GM18951 (cell line): ENCODE measurements around the gene DMD.
"Not testable (repeated sequence)": the region's sequence is repeated elsewhere in the genome, so short reads cannot be mapped to it uniquely, and the experiment has no call there.

ENCODE experiments used
- POLR2A ChIP-seq: IDR thresholded peaks from 4 replicates; pipeline ENCODE4 v1.6.1; 2011; ENCODE audit warnings: mild to moderate bottlenecking; ENCODE audit not compliant: insufficient read length, insufficient read depth; ENCODE audit errors: extremely low read depth
- in situ Hi-C: fragments of 300-500 bp; cut with MboI; formaldehyde crosslinking; loops from one replicate; pipeline ENCODE4 v1.12.0; 2022; ENCODE audit warnings: low sequenced_read_pairs, mixed read lengths, inconsistent platforms; ENCODE audit not compliant: unreplicated experiment

The DMD gene

DNA sequence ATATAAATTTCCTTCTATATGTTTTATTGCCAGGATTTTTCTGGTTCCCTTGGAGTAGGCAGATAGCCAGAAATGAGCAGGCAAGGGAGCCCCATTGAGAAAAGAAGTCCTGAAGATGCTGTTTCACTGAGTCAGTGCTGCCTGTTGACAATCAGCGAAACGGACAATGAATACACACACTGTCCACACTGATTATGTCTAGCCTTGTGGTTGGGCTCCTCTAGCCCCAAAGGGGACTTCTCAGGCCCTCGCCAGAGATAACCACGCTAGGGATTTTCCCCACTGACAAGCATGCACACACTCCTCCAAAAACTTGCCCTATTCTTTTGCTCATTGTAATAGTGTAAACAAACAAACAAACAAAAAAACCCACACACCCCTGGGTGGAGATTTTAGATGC, 369.3 kb downstream of the DMD start:
- in situ Hi-C loops, result no loop called here
- no peak for TF ChIP-seq POLR2A

- in situ Hi-C loops, result no loop called here
- no peak for TF ChIP-seq POLR2A
Observed at GRCh38 chrX:32839781-32840180, 371.6 kb downstream of the DMD start.

DNA sequence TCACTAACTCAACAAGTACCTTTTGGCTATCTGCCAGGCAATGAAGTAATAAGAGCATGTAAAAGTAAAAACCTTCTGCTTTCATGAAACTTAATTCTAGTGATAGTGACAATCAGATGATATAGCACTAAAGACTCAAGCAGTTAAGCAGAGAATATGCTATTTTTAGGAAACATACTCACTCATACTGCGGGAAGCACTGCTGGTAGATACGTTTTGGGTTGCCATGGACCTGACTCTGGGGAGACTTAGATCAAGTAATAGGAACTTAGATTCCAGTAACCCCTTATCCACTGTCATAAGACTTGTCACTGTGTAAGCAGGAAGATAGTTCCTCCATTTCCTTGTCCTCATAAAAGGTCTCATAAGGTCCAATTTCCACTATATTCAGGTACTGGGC, 386.3 kb downstream of the DMD start:
- no peak for TF ChIP-seq POLR2A
- in situ Hi-C loops, result no loop called here

DNA sequence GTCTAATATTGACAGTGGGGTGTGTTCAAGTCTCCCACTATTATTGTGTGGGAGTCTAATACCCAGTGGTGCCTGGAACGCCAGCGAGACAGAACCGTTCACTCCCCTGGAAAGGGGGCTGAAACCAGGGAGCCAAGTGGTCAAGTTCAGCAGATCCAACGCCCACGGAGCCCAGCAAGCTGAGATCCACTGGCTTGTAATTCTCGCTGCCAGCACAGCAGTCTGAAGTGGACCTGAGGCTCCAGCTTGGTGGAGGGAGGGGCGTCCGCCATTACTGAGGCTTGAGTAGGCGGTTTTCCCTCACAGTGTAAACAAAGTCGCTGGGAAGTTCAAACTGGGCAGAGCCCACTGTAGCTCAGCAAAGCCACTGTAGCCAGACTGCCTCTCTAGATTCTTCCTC, 407.3 kb downstream of the DMD start:
- no peak for TF ChIP-seq POLR2A
- in situ Hi-C loops, result no loop called here

GRCh38 chrX:32798990-32799389, 412.4 kb downstream of the DMD start:
- in situ Hi-C loops, result no loop called here
- no peak for TF ChIP-seq POLR2A

DNA sequence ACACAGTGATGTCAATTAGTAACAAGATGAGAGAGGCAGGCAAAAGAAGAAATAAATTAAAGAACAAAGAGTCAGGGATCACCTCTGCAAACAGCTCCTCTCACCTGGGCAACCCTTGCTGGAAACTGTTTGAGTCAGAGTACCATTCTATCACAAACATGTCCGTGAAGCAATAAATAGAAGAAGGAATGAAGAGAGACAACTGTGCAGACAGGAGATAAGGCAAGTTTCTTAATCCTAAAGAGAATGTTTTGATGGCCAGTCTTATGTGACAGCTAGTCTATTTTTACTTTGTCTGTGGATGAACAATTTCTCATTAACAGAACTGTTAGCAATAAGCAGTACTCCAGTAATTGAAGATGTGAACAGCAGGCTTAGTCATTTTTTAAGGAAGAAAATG, 422.4 kb downstream of the DMD start:
- no peak for TF ChIP-seq POLR2A
- in situ Hi-C loops, result no loop called here

DNA sequence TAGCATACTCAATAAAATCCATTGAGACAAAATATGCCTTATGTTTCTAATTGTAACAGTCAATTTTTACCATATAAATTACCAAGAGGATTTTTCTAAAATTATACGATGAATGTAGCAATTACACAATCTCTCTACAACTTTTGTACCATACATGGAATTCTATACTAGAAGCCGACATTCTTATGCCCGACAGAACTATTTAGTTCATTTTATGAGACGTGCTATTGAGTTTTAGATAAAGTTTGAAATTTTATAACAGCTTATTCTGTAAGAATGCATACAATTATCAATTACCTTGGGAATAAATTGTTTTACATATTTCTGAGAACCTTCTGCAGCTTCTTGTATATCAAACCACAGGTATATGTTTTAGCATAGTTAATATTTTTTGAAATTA, 431.2 kb downstream of the DMD start:
- TF ChIP-seq POLR2A, result no peak
- in situ Hi-C loops, result no loop called here

DNA sequence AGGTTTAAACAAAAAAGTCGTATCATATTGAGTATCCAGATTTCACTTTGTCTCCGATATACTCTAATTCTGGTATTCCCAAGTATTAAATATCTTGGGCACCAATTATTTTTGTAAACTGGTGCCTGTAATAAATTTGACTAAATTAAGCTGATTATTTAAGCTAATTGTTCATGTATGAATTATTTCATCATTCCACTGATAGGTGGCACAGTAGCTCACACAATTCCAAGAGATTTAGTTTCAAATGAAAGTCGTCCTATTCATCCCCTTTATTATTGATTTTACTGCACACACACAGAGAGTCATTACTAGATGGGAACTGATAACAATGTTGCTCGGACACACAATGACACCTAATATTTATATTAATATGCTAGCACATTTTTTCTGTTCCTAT, 432.4 kb downstream of the DMD start:
- in situ Hi-C loops, result no loop called here
- no peak for TF ChIP-seq POLR2A

DNA sequence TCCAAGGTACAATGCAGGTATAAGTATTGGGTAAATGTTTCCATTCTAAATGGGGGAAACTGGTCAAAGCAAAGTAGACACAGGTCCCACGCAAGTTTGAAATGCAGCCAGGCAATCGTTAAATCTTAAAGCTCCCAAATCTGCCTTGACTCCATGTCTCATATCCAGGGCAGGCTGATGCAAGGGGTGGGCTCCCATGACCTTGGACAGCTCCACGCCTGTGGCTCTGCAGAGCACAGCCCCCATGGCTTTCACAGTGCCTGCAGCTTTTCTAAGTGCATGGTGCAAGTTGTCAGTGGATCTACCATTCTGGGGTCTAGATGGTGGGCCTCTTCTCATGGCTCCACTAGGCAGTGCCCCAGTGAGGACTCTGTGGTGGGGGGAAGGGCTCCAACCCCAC, 436.4 kb downstream of the DMD start:
- no peak for TF ChIP-seq POLR2A
- in situ Hi-C loops, result no loop called here

DNA sequence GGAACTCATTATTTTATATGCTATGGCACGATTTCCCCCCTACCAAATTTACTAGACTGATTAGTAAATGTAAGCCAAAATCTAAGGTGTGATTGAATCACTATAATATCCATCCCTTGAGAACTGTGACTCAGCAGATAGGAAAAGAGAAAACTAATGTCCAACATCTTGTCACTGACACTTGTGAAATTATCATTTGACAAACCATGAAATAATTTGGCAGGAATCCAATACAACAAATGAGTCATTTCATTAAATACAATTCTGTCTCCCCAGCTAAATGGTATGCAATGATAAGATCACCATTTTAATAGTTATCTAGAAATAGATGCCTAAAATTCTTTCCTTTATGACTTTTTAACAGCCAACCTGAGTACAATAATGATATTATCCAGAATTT, 462.3 kb downstream of the DMD start:
- TF ChIP-seq POLR2A, result no peak
- in situ Hi-C loops, result no loop called here

GRCh38 chrX:32745323-32745722, 466.0 kb downstream of the DMD start:
- TF ChIP-seq POLR2A, result no peak
- in situ Hi-C loops, result no loop called here

GRCh38 chrX:32744921-32745320, 466.4 kb downstream of the DMD start:
- in situ Hi-C loops, result no loop called here
- TF ChIP-seq POLR2A, result no peak

DNA sequence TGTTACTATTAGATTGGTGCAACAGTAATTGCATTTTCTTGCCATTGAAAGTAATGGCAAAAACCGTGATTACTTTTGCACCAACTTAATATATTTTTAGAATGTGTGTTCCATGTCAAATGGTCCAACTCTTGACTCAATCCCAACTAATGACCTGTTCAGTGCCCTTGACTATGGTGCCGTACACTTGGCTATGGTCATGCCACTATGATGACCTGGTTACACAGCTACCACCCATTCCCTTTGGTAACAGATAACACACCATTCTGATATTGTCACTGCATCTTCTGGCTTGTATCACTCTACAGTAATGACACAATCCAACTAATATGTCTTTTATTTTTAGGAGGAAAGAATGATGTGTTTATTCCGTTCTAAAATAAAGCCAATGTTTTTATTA, 469.4 kb downstream of the DMD start:
- in situ Hi-C loops, result no loop called here
- TF ChIP-seq POLR2A, result no peak

DNA sequence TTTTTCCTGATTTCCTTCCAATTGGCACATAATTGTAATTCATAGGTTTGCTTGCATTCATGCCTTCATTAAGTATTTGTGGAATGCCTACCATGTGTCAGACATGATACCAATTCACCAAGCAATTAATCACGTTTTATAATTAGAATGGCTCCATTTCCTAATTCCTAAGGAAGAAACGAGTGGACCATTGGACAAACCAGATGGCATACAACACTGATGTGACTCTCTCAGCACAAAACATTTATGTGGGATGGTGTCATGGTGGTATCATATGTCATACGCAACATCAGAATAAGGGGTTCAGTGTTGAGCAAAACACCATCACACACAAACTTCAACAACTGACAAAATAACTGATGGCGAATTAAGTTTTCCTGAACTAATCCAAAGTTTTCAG, 502.8 kb downstream of the DMD start:
- TF ChIP-seq POLR2A, result no peak
- in situ Hi-C loops, result no loop called here

- in situ Hi-C loops, result not testable (repeated sequence)
Observed at GRCh38 chrX:32705385-32705784, 506.0 kb downstream of the DMD start.

- in situ Hi-C loops, result no loop called here
Observed at GRCh38 chrX:32687379-32687778, 524.0 kb downstream of the DMD start.

DNA sequence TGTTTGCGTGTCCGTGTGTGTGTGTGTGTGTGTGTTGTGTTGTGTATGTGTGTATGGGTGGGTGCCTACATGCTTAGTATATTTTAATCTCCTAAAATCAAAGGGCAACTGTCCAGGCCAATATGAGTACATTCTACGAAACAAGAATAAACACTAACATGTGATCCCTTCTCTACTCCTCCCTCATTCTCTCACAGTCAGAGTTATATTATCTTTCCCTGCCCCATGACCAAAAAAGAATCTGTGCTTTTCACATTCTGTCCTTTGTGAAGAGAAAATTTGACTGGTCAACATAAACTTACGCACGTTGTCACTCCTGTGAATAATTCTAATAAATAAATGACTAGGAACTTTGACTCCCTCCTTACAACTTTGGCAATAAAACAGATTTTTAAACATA, 532.9 kb downstream of the DMD start:
- in situ Hi-C loops, result no loop called here
- no peak for TF ChIP-seq POLR2A

More at GRCh38 chrX:32687379-32687778, 524.0 kb downstream of the DMD start:
- TF ChIP-seq POLR2A, result no peak
